ENCODE measurements around the gene C19orf33.

The C19orf33 gene

GRCh38 chr19:38310986-38311385 lies 6.9 kb downstream of the C19orf33 start:
- Mint-ChIP-seq H3K4me1 (ENCODE audit: low read depth) (peaks cover 16% of the 10 kb centered on the region), H3K27ac (no peak overlapping the region)

GRCh38 chr19:38315657-38316476 lies 11.8 kb downstream of the C19orf33 start, which contains the start of gene YIF1B:
YIF1B (minus strand) TSS chr19:38315947; CDS start chr19:38315917, 30 bp downstream.
- Mint-ChIP-seq H3K27ac (peak within 1 kb of the TSS; percentile 93), H3K27me3 (no peaks in the 10 kb centered on the region), H3K36me3 (ENCODE audit: low read depth) (peaks cover 8% of the 10 kb centered on the region), H3K4me1 (ENCODE audit: low read depth) (peaks cover 51% of the 10 kb centered on the region), H3K4me3 (peak within 1 kb of the TSS; percentile 89), H3K9me3 (no peaks in the 10 kb centered on the region)
- peak; percentile 97 for DNase-seq

More at GRCh38 chr19:38310986-38311385, 6.9 kb downstream of the C19orf33 start:
- H3K9me3 Mint-ChIP-seq: no peaks in the 10 kb centered on the region
- H3K27me3 Mint-ChIP-seq: no peaks in the 10 kb centered on the region
- no peak overlapping the region for H3K4me3 Mint-ChIP-seq
- peaks cover 39% of the 10 kb centered on the region for H3K36me3 Mint-ChIP-seq (ENCODE audit: low read depth)
- no peak for DNase-seq

GRCh38 chr19:38316477-38317067 lies 12.5 kb downstream of the C19orf33 start:
- Mint-ChIP-seq H3K27me3 (no peaks in the 10 kb centered on the region), H3K36me3 (ENCODE audit: low read depth) (peaks cover 6% of the 10 kb centered on the region), H3K4me1 (ENCODE audit: low read depth) (peaks cover 56% of the 10 kb centered on the region)

GRCh38 chr19:38317104-38317612 lies 13.1 kb downstream of the C19orf33 start:
- Mint-ChIP-seq H3K4me1 (ENCODE audit: low read depth) (peaks cover 62% of the 10 kb centered on the region), H3K36me3 (ENCODE audit: low read depth) (peaks cover 6% of the 10 kb centered on the region), H3K4me3 (peak overlapping the region; percentile 77), H3K9me3 (no peaks in the 10 kb centered on the region), H3K27ac (peak overlapping the region; percentile 92), H3K27me3 (no peaks in the 10 kb centered on the region)
- peak; percentile 51 for DNase-seq

More at GRCh38 chr19:38316477-38317067, 12.5 kb downstream of the C19orf33 start:
- Mint-ChIP-seq H3K9me3 (no peaks in the 10 kb centered on the region), H3K4me3 (peak overlapping the region; percentile 77), H3K27ac (peak overlapping the region; percentile 92)
- DNase-seq: no peak

GRCh38 chr19:38318660-38319059 lies 14.6 kb downstream of the C19orf33 start:
- no peak for DNase-seq
- peaks cover 59% of the 10 kb centered on the region for H3K4me1 Mint-ChIP-seq (ENCODE audit: low read depth)
- peak overlapping the region; percentile 83 for H3K4me3 Mint-ChIP-seq
- H3K27ac Mint-ChIP-seq: no peak overlapping the region
- H3K36me3 Mint-ChIP-seq (ENCODE audit: low read depth): peaks cover 9% of the 10 kb centered on the region
- no peaks in the 10 kb centered on the region for H3K27me3 Mint-ChIP-seq
- H3K9me3 Mint-ChIP-seq: no peaks in the 10 kb centered on the region

GRCh38 chr19:38319421-38320258 lies 15.6 kb downstream of the C19orf33 start, which contains the start of gene KCNK6:
KCNK6 (plus strand) TSS chr19:38319845; CDS start chr19:38319951, 106 bp downstream.
- H3K36me3 Mint-ChIP-seq (ENCODE audit: low read depth): peaks cover 11% of the 10 kb centered on the region
- no peaks in the 10 kb centered on the region for H3K9me3 Mint-ChIP-seq
- peak within 1 kb of the TSS; percentile 83 for H3K4me3 Mint-ChIP-seq
- DNase-seq: peak; percentile 75
- H3K27ac Mint-ChIP-seq: peak within 1 kb of the TSS; percentile 66
- no peaks in the 10 kb centered on the region for H3K27me3 Mint-ChIP-seq
- peaks cover 57% of the 10 kb centered on the region for H3K4me1 Mint-ChIP-seq (ENCODE audit: low read depth)

GRCh38 chr19:38320969-38321339 lies 16.9 kb downstream of the C19orf33 start:
- Mint-ChIP-seq H3K4me3 (peak overlapping the region; percentile 83), H3K4me1 (ENCODE audit: low read depth) (peaks cover 52% of the 10 kb centered on the region), H3K27ac (no peak overlapping the region), H3K36me3 (ENCODE audit: low read depth) (peaks cover 18% of the 10 kb centered on the region), H3K27me3 (no peaks in the 10 kb centered on the region), H3K9me3 (no peaks in the 10 kb centered on the region)
- no peak for DNase-seq

- H3K27ac Mint-ChIP-seq: no peak overlapping the region
- H3K4me1 Mint-ChIP-seq (ENCODE audit: low read depth): peaks cover 44% of the 10 kb centered on the region
- H3K27me3 Mint-ChIP-seq: no peaks in the 10 kb centered on the region
- no peak for DNase-seq
- peak overlapping the region; percentile 16 for H3K4me3 Mint-ChIP-seq
- H3K36me3 Mint-ChIP-seq (ENCODE audit: low read depth): peaks cover 25% of the 10 kb centered on the region
- H3K9me3 Mint-ChIP-seq: no peaks in the 10 kb centered on the region
Measured at GRCh38 chr19:38321646-38322196, 17.7 kb downstream of the C19orf33 start.

GRCh38 chr19:38323291-38323690 lies 19.2 kb downstream of the C19orf33 start:
- no peaks in the 10 kb centered on the region for H3K27me3 Mint-ChIP-seq
- peaks cover 34% of the 10 kb centered on the region for H3K4me1 Mint-ChIP-seq (ENCODE audit: low read depth)
- no peaks in the 10 kb centered on the region for H3K9me3 Mint-ChIP-seq
- peaks cover 41% of the 10 kb centered on the region for H3K36me3 Mint-ChIP-seq (ENCODE audit: low read depth)
- DNase-seq: no peak
- no peak overlapping the region for H3K27ac Mint-ChIP-seq
- H3K4me3 Mint-ChIP-seq: no peak overlapping the region

- Mint-ChIP-seq H3K36me3 (ENCODE audit: low read depth) (peaks cover 48% of the 10 kb centered on the region), H3K4me1 (ENCODE audit: low read depth) (peaks cover 23% of the 10 kb centered on the region), H3K9me3 (no peaks in the 10 kb centered on the region), H3K27me3 (no peaks in the 10 kb centered on the region), H3K4me3 (no peak overlapping the region), H3K27ac (no peak overlapping the region)
- DNase-seq: no peak
Measured at GRCh38 chr19:38324431-38324830, 20.4 kb downstream of the C19orf33 start.

- H3K4me1 Mint-ChIP-seq (ENCODE audit: low read depth): peaks cover 10% of the 10 kb centered on the region
- H3K9me3 Mint-ChIP-seq: no peaks in the 10 kb centered on the region
- no peak overlapping the region for H3K4me3 Mint-ChIP-seq
- peaks cover 52% of the 10 kb centered on the region for H3K36me3 Mint-ChIP-seq (ENCODE audit: low read depth)
- DNase-seq: no peak
- H3K27ac Mint-ChIP-seq: no peak overlapping the region
- H3K27me3 Mint-ChIP-seq: no peaks in the 10 kb centered on the region
Measured at GRCh38 chr19:38326591-38326990, 22.5 kb downstream of the C19orf33 start.

- Mint-ChIP-seq H3K36me3 (ENCODE audit: low read depth) (peaks cover 44% of the 10 kb centered on the region), H3K27me3 (no peaks in the 10 kb centered on the region), H3K4me1 (ENCODE audit: low read depth) (no peaks in the 10 kb centered on the region), H3K9me3 (no peaks in the 10 kb centered on the region), H3K4me3 (no peak overlapping the region), H3K27ac (no peak overlapping the region)
- no peak for DNase-seq
Measured at GRCh38 chr19:38329651-38330050, 25.6 kb downstream of the C19orf33 start.

GRCh38 chr19:38331728-38332127 lies 27.7 kb downstream of the C19orf33 start:
- Mint-ChIP-seq H3K36me3 (ENCODE audit: low read depth) (peaks cover 30% of the 10 kb centered on the region), H3K27me3 (no peaks in the 10 kb centered on the region), H3K4me3 (no peak overlapping the region), H3K4me1 (ENCODE audit: low read depth) (no peaks in the 10 kb centered on the region), H3K9me3 (no peaks in the 10 kb centered on the region), H3K27ac (no peak overlapping the region)
- DNase-seq: no peak

- DNase-seq: no peak
- H3K4me3 Mint-ChIP-seq: no peak overlapping the region
- H3K36me3 Mint-ChIP-seq (ENCODE audit: low read depth): peaks cover 18% of the 10 kb centered on the region
Measured at GRCh38 chr19:38333245-38333644, 29.2 kb downstream of the C19orf33 start.

More at GRCh38 chr19:38333245-38333644, 29.2 kb downstream of the C19orf33 start:
- Mint-ChIP-seq H3K4me1 (ENCODE audit: low read depth) (peaks cover 7% of the 10 kb centered on the region), H3K9me3 (no peaks in the 10 kb centered on the region), H3K27ac (no peak overlapping the region), H3K27me3 (no peaks in the 10 kb centered on the region)
